Hepatocyte (in vitro differentiated cells): Measurements from ENCODE around the gene FOXO6. TPM values are rescaled to one million over a fixed set of nuclear protein-coding genes. Genes with fewer than 3 reads are reported as not detected.

Experiments used
- DNase-seq: peaks from one replicate; pipeline ENCODE4 v3.0.0-alpha.2; 2016; ENCODE audit warnings: low spot score
- H2AFZ ChIP-seq: fragments of 200-600 bp; sonication (generic); 2 replicates; pipeline ENCODE4 v1.6.0; 2016; ENCODE audit warnings: antibody characterized with exemption, mild to moderate bottlenecking
- H3K27ac ChIP-seq: fragments of 200-600 bp; sonication (generic); 2 replicates; pipeline ENCODE4 v1.5.1; 2016; ENCODE audit warnings: mild to moderate bottlenecking
- H3K27me3 ChIP-seq: fragments of 200-600 bp; sonication (generic); 2 replicates; pipeline ENCODE4 v1.6.1; 2016
- H3K36me3 ChIP-seq: fragments of 200-600 bp; sonication (generic); replicated peaks from 2 replicates; pipeline ENCODE4 v1.5.1; 2016; ENCODE audit warnings: low read depth; ENCODE audit not compliant: insufficient read depth
- H3K4me1 ChIP-seq: fragments of 200-600 bp; sonication (generic); 2 replicates; pipeline ENCODE4 v1.5.1; 2016; ENCODE audit warnings: mild to moderate bottlenecking, moderate library complexity; ENCODE audit not compliant: insufficient read depth
- H3K4me2 ChIP-seq: fragments of 200-600 bp; sonication (generic); 2 replicates; pipeline ENCODE4 v1.6.0; 2016
- H3K4me3 ChIP-seq: fragments of 200-600 bp; sonication (generic); 2 replicates; pipeline ENCODE4 v1.5.1; 2016; ENCODE audit warnings: mild to moderate bottlenecking
- H3K79me2 ChIP-seq: fragments of 200-600 bp; sonication (generic); 2 replicates; pipeline ENCODE4 v1.6.0; 2017; ENCODE audit warnings: mild to moderate bottlenecking
- H3K9me2 ChIP-seq: fragments of 200-600 bp; sonication (generic); replicated peaks from 2 replicates; pipeline ENCODE4 v1.6.0; 2017; ENCODE audit warnings: mild to moderate bottlenecking; ENCODE audit not compliant: insufficient read depth
- H3K9me3 ChIP-seq: fragments of 200-600 bp; sonication (generic); 2 replicates; pipeline ENCODE4 v1.5.1; 2016; ENCODE audit warnings: low read depth, mild to moderate bottlenecking
- H4K20me1 ChIP-seq: fragments of 200-600 bp; sonication (generic); 2 replicates; pipeline ENCODE4 v1.6.0; 2016; ENCODE audit warnings: mild to moderate bottlenecking; ENCODE audit not compliant: insufficient read depth, poor library complexity, severe bottlenecking
- EZH2 ChIP-seq: fragments of 200-600 bp; sonication (generic); IDR thresholded peaks from 2 replicates; pipeline ENCODE4 v1.6.1; 2016; ENCODE audit warnings: antibody characterized with exemption, mild to moderate bottlenecking, borderline replicate concordance
- EZH2phosphoT487 ChIP-seq: fragments of 200-600 bp; sonication (generic); IDR thresholded peaks from one replicate; pipeline ENCODE4 v1.6.1; 2018; ENCODE audit warnings: antibody characterized with exemption, mild to moderate bottlenecking, low read depth, moderate library complexity; ENCODE audit not compliant: unreplicated experiment, severe bottlenecking
- WGBS: methylation state at CpG from one replicate; pipeline ENCODE4 v1.1.6; 2016; ENCODE audit warnings: low lambda C conversion rate; ENCODE audit errors: missing lambda C conversion rate; 5-methylcytosine and 5-hydroxymethylcytosine counted together
- polyA plus RNA-seq: library from polyadenylated mRNA; unstranded; fragments of >200 nt; fragmentation: Nextera tagmentation; extraction: Ambion mirVana; gene quantifications from 2 replicates; pipeline ENCODE4 v1.2.1, GENCODE V29; 2016
- total RNA-seq: library from RNA; depleted of rRNA; stranded (reverse); fragments of >200 nt; gene quantifications from 2 replicates; pipeline ENCODE4 v1.2.3, GENCODE V29; 2014
- TF ChIP-seq, protein P1 (sequence below): fragments of 200-600 bp; sonication (generic); IDR thresholded peaks from 2 replicates; pipeline ENCODE4 v1.5.1; 2016; ENCODE audit warnings: antibody characterized with exemption, mild to moderate bottlenecking; ENCODE audit not compliant: poor library complexity

FOXO6 gene
- total and polyA plus RNA-seq, 2 experiments from 2014 or later: 0.80 to 5.0 TPM

GRCh38 chr1:41317361-41317760 lies 43.9 kb upstream of the FOXO6 start:
- H4K20me1 ChIP-seq: no peaks in the 10 kb centered on the region

GRCh38 chr1:41318135-41318534 lies 43.1 kb upstream of the FOXO6 start:
- H4K20me1 ChIP-seq: no peaks in the 10 kb centered on the region
- no peaks in the 10 kb centered on the region for H3K79me2 ChIP-seq
- no peak overlapping the region for H3K27ac ChIP-seq
- 100% methylated on average over 1 of the region's 1 CpG for WGBS
- no peak for TF ChIP-seq EZH2
- TF ChIP-seq EZH2phosphoT487: no peak
- TF ChIP-seq, protein P1, sequence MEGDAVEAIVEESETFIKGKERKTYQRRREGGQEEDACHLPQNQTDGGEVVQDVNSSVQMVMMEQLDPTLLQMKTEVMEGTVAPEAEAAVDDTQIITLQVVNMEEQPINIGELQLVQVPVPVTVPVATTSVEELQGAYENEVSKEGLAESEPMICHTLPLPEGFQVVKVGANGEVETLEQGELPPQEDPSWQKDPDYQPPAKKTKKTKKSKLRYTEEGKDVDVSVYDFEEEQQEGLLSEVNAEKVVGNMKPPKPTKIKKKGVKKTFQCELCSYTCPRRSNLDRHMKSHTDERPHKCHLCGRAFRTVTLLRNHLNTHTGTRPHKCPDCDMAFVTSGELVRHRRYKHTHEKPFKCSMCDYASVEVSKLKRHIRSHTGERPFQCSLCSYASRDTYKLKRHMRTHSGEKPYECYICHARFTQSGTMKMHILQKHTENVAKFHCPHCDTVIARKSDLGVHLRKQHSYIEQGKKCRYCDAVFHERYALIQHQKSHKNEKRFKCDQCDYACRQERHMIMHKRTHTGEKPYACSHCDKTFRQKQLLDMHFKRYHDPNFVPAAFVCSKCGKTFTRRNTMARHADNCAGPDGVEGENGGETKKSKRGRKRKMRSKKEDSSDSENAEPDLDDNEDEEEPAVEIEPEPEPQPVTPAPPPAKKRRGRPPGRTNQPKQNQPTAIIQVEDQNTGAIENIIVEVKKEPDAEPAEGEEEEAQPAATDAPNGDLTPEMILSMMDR: no peak
- no peaks in the 10 kb centered on the region for H3K27me3 ChIP-seq
- no peaks in the 10 kb centered on the region for H3K9me2 ChIP-seq
- peaks cover 19% of the 10 kb centered on the region for H3K4me1 ChIP-seq
- H3K4me2 ChIP-seq: no peak overlapping the region
- DNase-seq: no peak
- no peaks in the 10 kb centered on the region for H3K36me3 ChIP-seq
- no peak overlapping the region for H2AFZ ChIP-seq
- H3K4me3 ChIP-seq: no peak overlapping the region
- no peaks in the 10 kb centered on the region for H3K9me3 ChIP-seq

More at GRCh38 chr1:41317361-41317760, 43.9 kb upstream of the FOXO6 start:
- no peaks in the 10 kb centered on the region for H3K9me3 ChIP-seq
- H3K27ac ChIP-seq: no peak overlapping the region
- WGBS: 83% methylated on average over 6 of the region's 6 CpGs
- no peaks in the 10 kb centered on the region for H3K27me3 ChIP-seq
- H3K4me2 ChIP-seq: no peak overlapping the region
- peaks cover 19% of the 10 kb centered on the region for H3K4me1 ChIP-seq
- no peak for TF ChIP-seq EZH2
- no peak for TF ChIP-seq EZH2phosphoT487
- TF ChIP-seq, protein P1: no peak
- H3K9me2 ChIP-seq: no peaks in the 10 kb centered on the region
- DNase-seq: no peak
- no peaks in the 10 kb centered on the region for H3K79me2 ChIP-seq
- no peaks in the 10 kb centered on the region for H3K36me3 ChIP-seq
- H2AFZ ChIP-seq: no peak overlapping the region
- H3K4me3 ChIP-seq: no peak overlapping the region

GRCh38 chr1:41319106-41319755 lies 42.0 kb upstream of the FOXO6 start:
- no peaks in the 10 kb centered on the region for H4K20me1 ChIP-seq
- H3K36me3 ChIP-seq: no peaks in the 10 kb centered on the region
- no peak overlapping the region for H2AFZ ChIP-seq
- H3K4me3 ChIP-seq: no peak overlapping the region
- DNase-seq: no peak
- H3K9me3 ChIP-seq: no peaks in the 10 kb centered on the region
- H3K79me2 ChIP-seq: no peaks in the 10 kb centered on the region
- no peak overlapping the region for H3K4me2 ChIP-seq
- no peaks in the 10 kb centered on the region for H3K27me3 ChIP-seq
- H3K27ac ChIP-seq: no peak overlapping the region
- TF ChIP-seq EZH2phosphoT487 (no peak), EZH2 (no peak)
- TF ChIP-seq, protein P1: no peak
- no peaks in the 10 kb centered on the region for H3K9me2 ChIP-seq
- 96% methylated on average over 2 of the region's 2 CpGs for WGBS
- H3K4me1 ChIP-seq: peaks cover 16% of the 10 kb centered on the region
